NCI-H69 (cell line): ENCODE measurements around the gene ACTA1.
"Not testable (repeated sequence)": the region's sequence is repeated elsewhere in the genome, so short reads cannot be mapped to it uniquely, and the experiment has no call there.

Experiments
- DNase-seq: peaks from one replicate; lab custom pipeline; 2025; lab: John Stamatoyannopoulos, UW

Gene ACTA1

GRCh38 chr1:229440851-229441537, 7.1 kb upstream of the ACTA1 start:
- DNase-seq: no peak

- no peak for DNase-seq
Observed at GRCh38 chr1:229438021-229438420, 4.1 kb upstream of the ACTA1 start.

- no peak for DNase-seq
Observed at GRCh38 chr1:229437443-229437842, 3.5 kb upstream of the ACTA1 start.

- peak; percentile 22 for DNase-seq
Observed at GRCh38 chr1:229436201-229436600, 2.3 kb upstream of the ACTA1 start.

GRCh38 chr1:229434641-229435051, 752 bp upstream of the ACTA1 start:
- peak; percentile 87 for DNase-seq

GRCh38 chr1:229433364-229434004, 410 bp downstream of the ACTA1 start:
- no peak for DNase-seq

- no peak for DNase-seq
Observed at GRCh38 chr1:229432905-229433304, 989 bp downstream of the ACTA1 start.

- no peak for DNase-seq
Observed at GRCh38 chr1:229432116-229432461, 1.8 kb downstream of the ACTA1 start.

- DNase-seq: no peak
Observed at GRCh38 chr1:229431284-229432115, 2.4 kb downstream of the ACTA1 start.

- DNase-seq: no peak
Observed at GRCh38 chr1:229430761-229431283, 3.1 kb downstream of the ACTA1 start.

GRCh38 chr1:229428256-229428655, 5.6 kb downstream of the ACTA1 start:
- DNase-seq: no peak

- DNase-seq: no peak
Observed at GRCh38 chr1:229427572-229427971, 6.3 kb downstream of the ACTA1 start.

- DNase-seq: no peak
Observed at GRCh38 chr1:229425564-229426159, 8.2 kb downstream of the ACTA1 start.

- peak; percentile 60 for DNase-seq
Observed at GRCh38 chr1:229420765-229421164, 13.1 kb downstream of the ACTA1 start.

- DNase-seq: no peak
Observed at GRCh38 chr1:229420224-229420623, 13.7 kb downstream of the ACTA1 start.

GRCh38 chr1:229418586-229418985, 15.3 kb downstream of the ACTA1 start:
- not testable (repeated sequence) for DNase-seq

GRCh38 chr1:229412810-229413209, 21.1 kb downstream of the ACTA1 start:
- not testable (repeated sequence) for DNase-seq

GRCh38 chr1:229412056-229412455, 21.8 kb downstream of the ACTA1 start:
- peak; percentile 14 for DNase-seq

GRCh38 chr1:229411434-229412055, 22.3 kb downstream of the ACTA1 start:
- DNase-seq: no peak

- DNase-seq: peak; percentile 99
Observed at GRCh38 chr1:229410692-229411433, 23.0 kb downstream of the ACTA1 start.

- no peak for DNase-seq
Observed at GRCh38 chr1:229410370-229410691, 23.6 kb downstream of the ACTA1 start.
